Lower lobe of right lung (tissue), 2 donors: ENCODE data around the gene ACP1. TPM values are rescaled to one million over a fixed set of nuclear protein-coding genes. Genes with fewer than 3 reads are reported as not detected.
A peak's percentile ranks its signal among the peaks of the same experiment; 100 is the strongest.

Source experiments
- ATAC-seq, 2 donors: fragments of 200-7000 bp; cut with Tn5 transposase; one replicate each; pipeline ENCODE4 v1.9.1; 2020 to 2022; ENCODE audit warnings: mild to moderate bottlenecking in 2 of 2, moderate library complexity in 2 of 2
- DNase-seq: peaks from one replicate; pipeline ENCODE4 v3.0.0-alpha.2; 2020
- H3K27ac ChIP-seq: fragments of 200-600 bp; one replicate; pipeline ENCODE4 v1.8.0; 2022
- H3K27me3 ChIP-seq: fragments of 200-600 bp; one replicate; pipeline ENCODE4 v1.8.0; 2022; ENCODE audit warnings: low read depth
- H3K36me3 ChIP-seq: fragments of 200-600 bp; one replicate; pipeline ENCODE4 v1.8.0; 2022; ENCODE audit warnings: mild to moderate bottlenecking
- H3K4me1 ChIP-seq: fragments of 200-600 bp; one replicate; pipeline ENCODE4 v1.8.0; 2022
- H3K4me3 ChIP-seq: fragments of 200-600 bp; one replicate; pipeline ENCODE4 v1.8.0; 2022; ENCODE audit warnings: mild to moderate bottlenecking
- H3K9me3 ChIP-seq: fragments of 200-600 bp; one replicate; pipeline ENCODE4 v1.8.0; 2022
- intact Hi-C: fragments of 100-400 bp; cut with DNase I; formaldehyde crosslinking; loops from one replicate; pipeline ENCODE4 v1.11.0; 2022
- total RNA-seq: library from RNA; stranded (reverse); fragmentation: NEBNext Ultra II Directional; extraction: Animal tissue kit (Norgen Biotek cat#: 25700); gene quantifications from one replicate; pipeline ENCODE4 v1.2.1, GENCODE V29; 2021
- TF ChIP-seq, protein P1 (sequence below): fragments of 200-600 bp; IDR thresholded peaks from one replicate; pipeline ENCODE4 v1.8.0; 2022; ENCODE audit warnings: antibody characterized with exemption, mild to moderate bottlenecking
- donor health status: DM: no; HTN: yes; CAD: no; lungs with severe emphysema.

ACP1 gene
- total RNA-seq, 1 donor from 2014 or later, result 68.6 TPM

- Histone ChIP-seq H3K4me1 (peaks cover 2% of the 10 kb centered on the region), H3K36me3 (peaks cover 91% of the 10 kb centered on the region), H3K27me3 (no peaks in the 10 kb centered on the region), H3K4me3 (no peak overlapping the region), H3K9me3 (no peaks in the 10 kb centered on the region), H3K27ac (no peak overlapping the region)
- no peak for ATAC-seq
- no peak for DNase-seq
- TF ChIP-seq, protein P1, sequence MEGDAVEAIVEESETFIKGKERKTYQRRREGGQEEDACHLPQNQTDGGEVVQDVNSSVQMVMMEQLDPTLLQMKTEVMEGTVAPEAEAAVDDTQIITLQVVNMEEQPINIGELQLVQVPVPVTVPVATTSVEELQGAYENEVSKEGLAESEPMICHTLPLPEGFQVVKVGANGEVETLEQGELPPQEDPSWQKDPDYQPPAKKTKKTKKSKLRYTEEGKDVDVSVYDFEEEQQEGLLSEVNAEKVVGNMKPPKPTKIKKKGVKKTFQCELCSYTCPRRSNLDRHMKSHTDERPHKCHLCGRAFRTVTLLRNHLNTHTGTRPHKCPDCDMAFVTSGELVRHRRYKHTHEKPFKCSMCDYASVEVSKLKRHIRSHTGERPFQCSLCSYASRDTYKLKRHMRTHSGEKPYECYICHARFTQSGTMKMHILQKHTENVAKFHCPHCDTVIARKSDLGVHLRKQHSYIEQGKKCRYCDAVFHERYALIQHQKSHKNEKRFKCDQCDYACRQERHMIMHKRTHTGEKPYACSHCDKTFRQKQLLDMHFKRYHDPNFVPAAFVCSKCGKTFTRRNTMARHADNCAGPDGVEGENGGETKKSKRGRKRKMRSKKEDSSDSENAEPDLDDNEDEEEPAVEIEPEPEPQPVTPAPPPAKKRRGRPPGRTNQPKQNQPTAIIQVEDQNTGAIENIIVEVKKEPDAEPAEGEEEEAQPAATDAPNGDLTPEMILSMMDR, result no peak
- intact Hi-C loops, result no loop called here
These were observed 15.4 kb downstream of the ACP1 start for GRCh38 chr2:279956-280649.

DNA sequence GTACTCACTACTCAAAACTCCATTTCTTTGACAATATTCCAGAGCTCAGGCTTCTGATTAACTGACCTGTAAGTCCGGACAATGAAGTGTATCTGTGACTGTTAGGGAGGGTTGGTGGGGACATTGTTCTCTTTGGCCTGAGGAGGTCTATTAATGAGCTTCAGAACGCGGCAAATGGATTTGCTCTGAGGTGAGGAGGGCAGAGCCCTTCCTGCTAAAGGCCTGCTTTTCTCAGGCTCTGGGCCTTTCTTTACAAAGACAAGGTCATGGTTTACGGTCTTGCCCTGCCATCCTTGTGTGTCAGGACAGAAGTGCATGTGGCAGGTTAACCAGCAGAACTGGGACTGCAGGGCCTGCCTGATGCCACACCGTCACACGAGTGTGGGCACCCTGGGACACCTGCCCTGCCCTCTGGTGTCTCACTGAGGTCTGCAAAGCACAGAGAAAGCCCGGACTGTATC is 15.9 kb downstream of the ACP1 start:
- Histone ChIP-seq H3K4me3 (no peak overlapping the region), H3K27ac (no peak overlapping the region), H3K36me3 (peaks cover 85% of the 10 kb centered on the region), H3K27me3 (no peaks in the 10 kb centered on the region), H3K9me3 (no peaks in the 10 kb centered on the region), H3K4me1 (peaks cover 8% of the 10 kb centered on the region)
- DNase-seq (no peak), ATAC-seq (peak in 1 of 2 donors; percentile 25)
- TF ChIP-seq, protein P1, result no peak
- intact Hi-C loops, result no loop called here

- H3K4me1 ChIP-seq, result peaks cover 10% of the 10 kb centered on the region
- TF ChIP-seq, protein P1, result no peak
- H3K4me3 ChIP-seq, result no peak overlapping the region
- DNase-seq (no peak), ATAC-seq (no peak)
- intact Hi-C loops, result no loop called here
- peaks cover 78% of the 10 kb centered on the region for H3K36me3 ChIP-seq
- H3K27me3 ChIP-seq, result no peaks in the 10 kb centered on the region
- H3K27ac ChIP-seq, result no peak overlapping the region
- H3K9me3 ChIP-seq, result no peaks in the 10 kb centered on the region
These were observed 16.6 kb downstream of the ACP1 start for GRCh38 chr2:281381-281780.

GRCh38 chr2:282371-283263 is 17.9 kb downstream of the ACP1 start:
- no peak for ATAC-seq
- TF ChIP-seq, protein P1, result no peak
- intact Hi-C loops, result no loop called here

GRCh38 chr2:283996-284794 is 19.4 kb downstream of the ACP1 start:
- TF ChIP-seq, protein P1, result no peak
- no peak overlapping the region for H3K27ac ChIP-seq
- no peaks in the 10 kb centered on the region for H3K9me3 ChIP-seq
- peaks cover 51% of the 10 kb centered on the region for H3K36me3 ChIP-seq
- peaks cover 11% of the 10 kb centered on the region for H3K27me3 ChIP-seq
- H3K4me1 ChIP-seq, result peaks cover 20% of the 10 kb centered on the region
- intact Hi-C loops, result no loop called here
- no peak for ATAC-seq
- no peak overlapping the region for H3K4me3 ChIP-seq
- DNase-seq, result no peak

More at GRCh38 chr2:282371-283263, 17.9 kb downstream of the ACP1 start:
- Histone ChIP-seq H3K4me1 (peaks cover 17% of the 10 kb centered on the region), H3K9me3 (no peaks in the 10 kb centered on the region), H3K36me3 (peaks cover 67% of the 10 kb centered on the region), H3K27ac (no peak overlapping the region), H3K27me3 (no peaks in the 10 kb centered on the region), H3K4me3 (no peak overlapping the region)
- no peak for DNase-seq
